SK-N-SH treated with all-trans-retinoic acid at 6 μM for 48 hours (cell line): ENCODE results near the gene IQCH.

Experiments used
- ATAC-seq: fragments of 200-7000 bp; cut with Tn5 transposase; 3 replicates; pipeline ENCODE4 v1.9.1; 2020; ENCODE audit warnings: mild to moderate bottlenecking, moderate library complexity
- BACH2 ChIP-seq: fragments of 250-450 bp; sonication (Bioruptor Pico); IDR thresholded peaks from 2 replicates; pipeline ENCODE4 v1.9.0; 2021; ENCODE audit warnings: mild to moderate bottlenecking, borderline replicate concordance
- CSDC2 ChIP-seq: fragments of 250-450 bp; sonication (Bioruptor Pico); IDR thresholded peaks from 2 replicates; pipeline ENCODE4 v1.5.0; 2020; ENCODE audit warnings: mild to moderate bottlenecking, moderate library complexity
- ESRRG ChIP-seq: fragments of 250-450 bp; sonication (Bioruptor Pico); IDR thresholded peaks from 2 replicates; pipeline ENCODE4 v1.6.1; 2021; ENCODE audit warnings: mild to moderate bottlenecking
- GLIS3 ChIP-seq: fragments of 250-450 bp; sonication (Bioruptor Pico); IDR thresholded peaks from 2 replicates; pipeline ENCODE4 v1.5.0; 2020; ENCODE audit warnings: mild to moderate bottlenecking, moderate library complexity
- ISL1 ChIP-seq: fragments of 250-450 bp; sonication (Bioruptor Pico); IDR thresholded peaks from 2 replicates; pipeline ENCODE4 v2.1.2; 2022; ENCODE audit warnings: mild to moderate bottlenecking, moderate library complexity
- OSR1 ChIP-seq: fragments of 250-450 bp; sonication (Bioruptor Pico); IDR thresholded peaks from 2 replicates; pipeline ENCODE4 v1.8.0; 2022; ENCODE audit warnings: moderate library complexity, mild to moderate bottlenecking, inconsistent platforms
- PPARA ChIP-seq: fragments of 250-450 bp; sonication (Bioruptor Pico); IDR thresholded peaks from 2 replicates; pipeline ENCODE4 v1.5.0; 2020; ENCODE audit warnings: mild to moderate bottlenecking, borderline replicate concordance
- RARB ChIP-seq: fragments of 250-450 bp; sonication (Bioruptor Pico); IDR thresholded peaks from 2 replicates; pipeline ENCODE4 v1.8.0; 2021; ENCODE audit warnings: mild to moderate bottlenecking, moderate library complexity
- SNAI2 ChIP-seq: fragments of 250-450 bp; sonication (Bioruptor Pico); IDR thresholded peaks from 2 replicates; pipeline ENCODE4 v1.5.0; 2020; ENCODE audit warnings: mild to moderate bottlenecking, moderate library complexity
- TCF4 ChIP-seq: fragments of 250-450 bp; sonication (Bioruptor Pico); IDR thresholded peaks from 2 replicates; pipeline ENCODE4 v1.8.0; 2021; ENCODE audit warnings: mild to moderate bottlenecking, moderate library complexity, borderline replicate concordance
- TOX ChIP-seq: fragments of 250-450 bp; sonication (Bioruptor Pico); IDR thresholded peaks from 2 replicates; pipeline ENCODE4 v1.8.0; 2021; ENCODE audit warnings: mild to moderate bottlenecking, moderate library complexity, borderline replicate concordance
- ZFP3 ChIP-seq: fragments of 250-450 bp; sonication (Bioruptor Pico); IDR thresholded peaks from 2 replicates; pipeline ENCODE4 v1.5.0; 2020; ENCODE audit warnings: mild to moderate bottlenecking, moderate library complexity
- ZFP30 ChIP-seq: fragments of 450-650 bp; formaldehyde crosslinking; IDR thresholded peaks from 2 replicates; pipeline ENCODE4 v1.5.0; 2022; ENCODE audit warnings: mild to moderate bottlenecking, moderate library complexity
- ZNF565 ChIP-seq: fragments of 450-650 bp; formaldehyde crosslinking; conservative IDR thresholded peaks from 2 replicates; pipeline ENCODE4 v1.5.0; 2020; ENCODE audit warnings: low read depth, mild to moderate bottlenecking, moderate library complexity
- ZNF70 ChIP-seq: fragments of 450-650 bp; formaldehyde crosslinking; IDR thresholded peaks from 2 replicates; pipeline ENCODE4 v1.5.0; 2020; ENCODE audit warnings: mild to moderate bottlenecking, moderate library complexity
- ZNF8 ChIP-seq: fragments of 450-650 bp; formaldehyde crosslinking; IDR thresholded peaks from 2 replicates; pipeline ENCODE4 v1.5.0; 2020; ENCODE audit warnings: mild to moderate bottlenecking, moderate library complexity
- TF ChIP-seq, protein P1 (sequence below): fragments of 250-450 bp; sonication (Bioruptor Pico); IDR thresholded peaks from 2 replicates; pipeline ENCODE4 v1.5.1; 2020; ENCODE audit warnings: low read depth, mild to moderate bottlenecking, moderate library complexity
- TF ChIP-seq, protein P2 (sequence below): fragments of 250-450 bp; sonication (Bioruptor Pico); IDR thresholded peaks from 2 replicates; pipeline ENCODE4 v1.5.1; 2021; ENCODE audit warnings: mild to moderate bottlenecking, moderate library complexity
- TF ChIP-seq, protein P3 (sequence below): fragments of 250-450 bp; sonication (Bioruptor Pico); IDR thresholded peaks from 2 replicates; pipeline ENCODE4 v1.8.0; 2021; ENCODE audit warnings: low read depth, mild to moderate bottlenecking, moderate library complexity, borderline replicate concordance
- TF ChIP-seq, protein P4 (sequence below): fragments of 250-450 bp; sonication (Bioruptor Pico); IDR thresholded peaks from 2 replicates; pipeline ENCODE4 v1.8.0; 2020; ENCODE audit warnings: mild to moderate bottlenecking, moderate library complexity, borderline replicate concordance

The IQCH gene

DNA sequence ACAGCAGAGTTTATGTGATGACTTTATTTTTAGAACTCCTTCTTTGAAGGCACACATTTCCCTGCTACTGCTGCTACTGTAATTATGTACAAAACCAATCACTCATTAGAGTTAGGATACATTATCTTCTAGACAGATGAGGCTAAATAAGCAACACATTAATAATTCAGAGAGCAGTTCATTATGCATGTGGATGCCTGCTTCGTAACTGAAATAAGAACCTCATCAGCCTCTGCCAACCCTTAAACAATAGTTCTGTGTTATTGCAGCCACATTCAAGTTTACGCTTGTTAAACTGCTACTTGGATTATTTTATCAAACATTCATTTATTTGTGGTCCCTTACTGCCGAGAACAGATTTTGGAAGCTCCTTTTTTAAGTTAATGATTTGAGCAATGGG lies 213.8 kb downstream of the IQCH start (continued):
- TF ChIP-seq, protein P1, sequence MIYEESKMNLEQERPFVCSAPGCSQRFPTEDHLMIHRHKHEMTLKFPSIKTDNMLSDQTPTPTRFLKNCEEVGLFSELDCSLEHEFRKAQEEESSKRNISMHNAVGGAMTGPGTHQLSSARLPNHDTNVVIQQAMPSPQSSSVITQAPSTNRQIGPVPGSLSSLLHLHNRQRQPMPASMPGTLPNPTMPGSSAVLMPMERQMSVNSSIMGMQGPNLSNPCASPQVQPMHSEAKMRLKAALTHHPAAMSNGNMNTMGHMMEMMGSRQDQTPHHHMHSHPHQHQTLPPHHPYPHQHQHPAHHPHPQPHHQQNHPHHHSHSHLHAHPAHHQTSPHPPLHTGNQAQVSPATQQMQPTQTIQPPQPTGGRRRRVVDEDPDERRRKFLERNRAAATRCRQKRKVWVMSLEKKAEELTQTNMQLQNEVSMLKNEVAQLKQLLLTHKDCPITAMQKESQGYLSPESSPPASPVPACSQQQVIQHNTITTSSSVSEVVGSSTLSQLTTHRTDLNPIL (CRISPR knock-in tag): no peak
- TF ChIP-seq ESRRG (no peak), TOX (CRISPR knock-in tag) (no peak), OSR1 (CRISPR knock-in tag) (no peak)
- TF ChIP-seq, protein P2, sequence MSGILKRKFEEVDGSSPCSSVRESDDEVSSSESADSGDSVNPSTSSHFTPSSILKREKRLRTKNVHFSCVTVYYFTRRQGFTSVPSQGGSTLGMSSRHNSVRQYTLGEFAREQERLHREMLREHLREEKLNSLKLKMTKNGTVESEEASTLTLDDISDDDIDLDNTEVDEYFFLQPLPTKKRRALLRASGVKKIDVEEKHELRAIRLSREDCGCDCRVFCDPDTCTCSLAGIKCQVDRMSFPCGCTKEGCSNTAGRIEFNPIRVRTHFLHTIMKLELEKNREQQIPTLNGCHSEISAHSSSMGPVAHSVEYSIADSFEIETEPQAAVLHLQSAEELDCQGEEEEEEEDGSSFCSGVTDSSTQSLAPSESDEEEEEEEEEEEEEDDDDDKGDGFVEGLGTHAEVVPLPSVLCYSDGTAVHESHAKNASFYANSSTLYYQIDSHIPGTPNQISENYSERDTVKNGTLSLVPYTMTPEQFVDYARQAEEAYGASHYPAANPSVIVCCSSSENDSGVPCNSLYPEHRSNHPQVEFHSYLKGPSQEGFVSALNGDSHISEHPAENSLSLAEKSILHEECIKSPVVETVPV (CRISPR knock-in tag): no peak
- TF ChIP-seq, all 23 proteins: peak for 0

DNA sequence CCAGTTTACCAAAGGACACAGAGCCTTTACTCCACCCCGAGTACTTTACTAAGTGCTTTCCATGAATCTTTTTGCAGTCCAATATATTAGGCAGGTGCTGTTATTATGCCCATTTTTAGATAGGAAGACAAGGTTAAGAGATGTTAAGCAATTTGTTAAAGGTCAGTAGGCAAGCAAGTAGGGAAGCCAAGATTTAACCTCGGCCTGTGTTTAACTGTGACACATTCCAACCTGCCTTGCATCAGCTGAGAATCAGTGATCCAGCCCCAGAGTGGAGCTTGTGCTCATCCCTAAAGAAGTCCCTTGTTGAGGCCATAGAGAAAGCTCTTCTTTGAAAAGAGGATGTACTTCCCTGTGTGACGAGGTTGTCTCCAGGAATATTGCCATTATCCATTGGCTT lies 215.1 kb downstream of the IQCH start:
- TF ChIP-seq SNAI2 (CRISPR knock-in tag) (no peak), TOX (CRISPR knock-in tag) (no peak), RARB (CRISPR knock-in tag) (no peak), ISL1 (CRISPR knock-in tag) (no peak), ZNF70 (CRISPR knock-in tag) (no peak), CSDC2 (CRISPR knock-in tag) (no peak), ESRRG (no peak), BACH2 (CRISPR knock-in tag) (no peak), OSR1 (CRISPR knock-in tag) (no peak), TCF4 (no peak), GLIS3 (CRISPR knock-in tag) (no peak), ZNF565 (CRISPR knock-in tag) (no peak), ZNF8 (CRISPR knock-in tag) (no peak), ZFP3 (CRISPR knock-in tag) (no peak)
- TF ChIP-seq, protein P2 (CRISPR knock-in tag): no peak
- TF ChIP-seq, protein P3, sequence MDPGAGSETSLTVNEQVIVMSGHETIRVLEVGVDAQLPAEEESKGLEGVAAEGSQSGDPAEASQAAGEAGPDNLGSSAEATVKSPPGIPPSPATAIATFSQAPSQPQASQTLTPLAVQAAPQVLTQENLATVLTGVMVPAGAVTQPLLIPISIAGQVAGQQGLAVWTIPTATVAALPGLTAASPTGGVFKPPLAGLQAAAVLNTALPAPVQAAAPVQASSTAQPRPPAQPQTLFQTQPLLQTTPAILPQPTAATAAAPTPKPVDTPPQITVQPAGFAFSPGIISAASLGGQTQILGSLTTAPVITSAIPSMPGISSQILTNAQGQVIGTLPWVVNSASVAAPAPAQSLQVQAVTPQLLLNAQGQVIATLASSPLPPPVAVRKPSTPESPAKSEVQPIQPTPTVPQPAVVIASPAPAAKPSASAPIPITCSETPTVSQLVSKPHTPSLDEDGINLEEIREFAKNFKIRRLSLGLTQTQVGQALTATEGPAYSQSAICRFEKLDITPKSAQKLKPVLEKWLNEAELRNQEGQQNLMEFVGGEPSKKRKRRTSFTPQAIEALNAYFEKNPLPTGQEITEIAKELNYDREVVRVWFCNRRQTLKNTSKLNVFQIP (CRISPR knock-in tag): no peak
- TF ChIP-seq, protein P4, sequence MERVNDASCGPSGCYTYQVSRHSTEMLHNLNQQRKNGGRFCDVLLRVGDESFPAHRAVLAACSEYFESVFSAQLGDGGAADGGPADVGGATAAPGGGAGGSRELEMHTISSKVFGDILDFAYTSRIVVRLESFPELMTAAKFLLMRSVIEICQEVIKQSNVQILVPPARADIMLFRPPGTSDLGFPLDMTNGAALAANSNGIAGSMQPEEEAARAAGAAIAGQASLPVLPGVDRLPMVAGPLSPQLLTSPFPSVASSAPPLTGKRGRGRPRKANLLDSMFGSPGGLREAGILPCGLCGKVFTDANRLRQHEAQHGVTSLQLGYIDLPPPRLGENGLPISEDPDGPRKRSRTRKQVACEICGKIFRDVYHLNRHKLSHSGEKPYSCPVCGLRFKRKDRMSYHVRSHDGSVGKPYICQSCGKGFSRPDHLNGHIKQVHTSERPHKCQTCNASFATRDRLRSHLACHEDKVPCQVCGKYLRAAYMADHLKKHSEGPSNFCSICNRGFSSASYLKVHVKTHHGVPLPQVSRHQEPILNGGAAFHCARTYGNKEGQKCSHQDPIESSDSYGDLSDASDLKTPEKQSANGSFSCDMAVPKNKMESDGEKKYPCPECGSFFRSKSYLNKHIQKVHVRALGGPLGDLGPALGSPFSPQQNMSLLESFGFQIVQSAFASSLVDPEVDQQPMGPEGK (CRISPR knock-in tag): no peak
- no peak for ATAC-seq

DNA sequence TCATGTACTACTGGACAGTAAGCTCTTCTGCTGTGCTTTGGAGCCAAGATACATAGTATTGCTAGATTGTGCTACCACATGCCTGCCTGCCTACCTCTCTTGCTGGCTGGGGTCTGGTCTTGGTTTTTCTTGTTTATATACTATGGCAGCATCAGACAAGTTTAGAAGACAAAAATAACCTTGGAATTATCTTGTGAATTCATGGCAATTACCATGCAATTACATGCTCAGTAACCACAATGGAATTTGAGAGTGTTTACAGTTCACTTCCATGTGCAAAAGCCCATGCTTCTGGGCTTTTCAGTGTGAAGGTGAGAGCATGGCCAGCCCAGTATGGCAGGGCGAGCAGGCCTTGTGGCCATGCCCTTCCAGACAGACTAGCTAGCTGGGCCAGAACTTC lies 218.4 kb downstream of the IQCH start:
- peak; percentile 28; the same call in 2 of the 3 replicates for ATAC-seq
- TF ChIP-seq RARB (CRISPR knock-in tag): no peak
- no peak for TF ChIP-seq ZNF70 (CRISPR knock-in tag)
- TF ChIP-seq ZFP3 (CRISPR knock-in tag): no peak
- no peak for TF ChIP-seq ISL1 (CRISPR knock-in tag)
- TF ChIP-seq ZNF8 (CRISPR knock-in tag): no peak
- no peak for TF ChIP-seq ZFP30

DNA sequence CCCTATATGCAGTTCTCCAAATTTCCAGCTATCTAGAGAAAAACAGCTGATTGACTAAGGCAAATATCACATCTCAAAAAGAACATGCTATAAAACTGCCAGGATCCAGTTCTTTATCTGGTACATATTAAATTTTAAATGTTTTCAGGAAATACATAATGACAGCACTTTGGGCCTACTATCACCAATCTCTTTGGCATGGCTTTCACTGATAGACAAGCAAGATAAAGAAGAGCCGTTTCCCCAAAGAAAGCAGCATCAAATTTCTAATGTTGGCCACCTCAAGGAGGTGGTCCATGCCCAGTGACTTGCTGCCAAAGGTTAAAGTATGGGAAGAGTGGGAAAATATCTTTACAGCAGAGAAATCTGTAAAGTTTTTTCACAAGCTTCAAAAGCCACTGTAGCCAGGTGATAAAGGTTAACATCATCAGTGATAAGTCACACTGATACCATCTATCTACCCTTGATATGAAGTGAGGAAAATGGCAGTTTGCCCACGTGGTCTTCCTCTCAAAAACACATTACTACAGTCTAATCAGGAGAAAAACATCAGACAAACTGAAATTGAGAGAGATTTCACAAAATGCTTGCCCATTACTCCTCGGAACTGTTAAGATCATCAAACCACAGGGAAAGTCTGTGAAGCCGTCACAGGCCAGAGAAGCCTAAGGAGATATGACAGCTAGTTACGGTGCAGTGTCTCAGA lies 220.0 kb downstream of the IQCH start:
- ATAC-seq: no peak
- no peak for TF ChIP-seq GLIS3 (CRISPR knock-in tag)
- TF ChIP-seq TOX (CRISPR knock-in tag): no peak
- TF ChIP-seq ISL1 (CRISPR knock-in tag): no peak
- TF ChIP-seq SNAI2 (CRISPR knock-in tag): no peak
- no peak for TF ChIP-seq ZNF8 (CRISPR knock-in tag)
- TF ChIP-seq, protein P2 (CRISPR knock-in tag): no peak
- TF ChIP-seq PPARA (CRISPR knock-in tag): no peak
- TF ChIP-seq, protein P3 (CRISPR knock-in tag): no peak
- TF ChIP-seq, protein P4 (CRISPR knock-in tag): no peak
- no peak for TF ChIP-seq ZNF565 (CRISPR knock-in tag)
